NT2/D1 (cell line): ENCODE results near the gene KRT17.

Experiments
- DNase-seq: peaks from one replicate; pipeline ENCODE4 v3.0.0-alpha.2; 2011; ENCODE audit warnings: low read depth, low spot score
- H3K27me3 ChIP-seq: 2 replicates; pipeline ENCODE4 v1.6.0; 2011; ENCODE audit warnings: mild to moderate bottlenecking; ENCODE audit not compliant: insufficient read length, insufficient read depth
- H3K36me3 ChIP-seq: 2 replicates; pipeline ENCODE4 v1.6.1; 2011; ENCODE audit warnings: mild to moderate bottlenecking, low read length, mixed read lengths; ENCODE audit not compliant: insufficient read depth, insufficient read length
- H3K4me1 ChIP-seq: 2 replicates; pipeline ENCODE4 v1.5.1; 2011; ENCODE audit not compliant: insufficient read depth, insufficient read length
- H3K4me3 ChIP-seq: 2 replicates; pipeline ENCODE4 v1.5.1; 2011; ENCODE audit warnings: low read depth; ENCODE audit not compliant: insufficient read length
- H3K9ac ChIP-seq: 2 replicates; pipeline ENCODE4 v1.6.0; 2011; ENCODE audit warnings: low read depth; ENCODE audit not compliant: insufficient read length
- H3K9me3 ChIP-seq: 2 replicates; pipeline ENCODE4 v1.5.1; 2011; ENCODE audit warnings: mild to moderate bottlenecking, low read length; ENCODE audit not compliant: insufficient read depth
- SUZ12 ChIP-seq: IDR thresholded peaks from 2 replicates; pipeline ENCODE4 v1.6.1; 2011; ENCODE audit not compliant: insufficient read length, insufficient read depth; ENCODE audit errors: extremely low read depth
- YY1 ChIP-seq: IDR thresholded peaks from 2 replicates; pipeline ENCODE4 v1.6.1; 2011; ENCODE audit not compliant: insufficient read length, insufficient read depth
- ZNF274 ChIP-seq: IDR thresholded peaks from 2 replicates; pipeline ENCODE4 v1.6.1; 2011; ENCODE audit warnings: mild to moderate bottlenecking, low read depth, low read length

Gene KRT17

DNA sequence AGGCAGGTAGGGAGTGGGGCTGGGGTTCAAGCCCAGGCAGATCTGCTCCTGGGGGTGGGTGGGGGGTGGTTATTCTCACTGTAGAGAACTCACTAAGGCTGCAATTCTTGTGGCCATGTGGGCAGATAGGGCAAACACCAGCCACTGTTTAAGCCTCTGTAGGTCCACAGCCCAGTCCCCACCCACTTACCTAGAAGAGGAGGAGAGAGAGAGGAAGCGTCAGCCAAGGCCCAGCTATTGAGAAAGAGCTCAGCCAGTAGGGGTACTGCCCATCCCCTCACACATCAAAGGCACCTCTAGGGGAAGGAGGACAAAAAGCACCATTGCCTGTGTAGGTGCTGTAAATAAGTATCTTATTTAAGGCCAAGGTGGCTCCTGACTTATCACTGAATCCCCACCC is 24.7 kb downstream of the KRT17 start:
- Histone ChIP-seq H3K9me3 (no peaks in the 10 kb centered on the region), H3K27me3 (no peaks in the 10 kb centered on the region), H3K36me3 (no peaks in the 10 kb centered on the region), H3K4me3 (no peak overlapping the region), H3K9ac (no peak overlapping the region), H3K4me1 (peaks cover 6% of the 10 kb centered on the region)
- no peak for TF ChIP-seq SUZ12
- TF ChIP-seq ZNF274, result no peak
- no peak for TF ChIP-seq YY1
- DNase-seq, result no peak

DNA sequence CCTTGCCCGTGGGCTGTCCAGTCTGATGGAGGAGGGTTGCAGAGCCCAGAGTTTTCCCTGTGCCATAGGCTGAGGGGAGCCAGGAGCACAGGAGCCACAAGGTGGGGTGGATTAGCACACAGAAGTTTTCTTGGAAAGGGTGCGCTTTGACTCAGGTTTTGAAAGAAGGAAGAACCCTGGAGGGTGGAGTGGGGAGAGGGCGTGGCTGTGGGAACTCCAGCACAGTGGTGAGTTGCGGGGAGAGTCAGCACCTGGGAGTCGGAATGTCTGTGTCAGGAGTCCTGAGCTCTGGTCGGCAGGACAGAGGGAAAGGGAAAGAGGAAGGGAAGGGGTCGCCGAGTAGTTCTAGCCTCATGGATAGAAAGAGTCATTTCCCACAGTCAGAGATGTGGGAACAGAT is 28.8 kb downstream of the KRT17 start:
- Histone ChIP-seq H3K4me1 (peaks cover 6% of the 10 kb centered on the region), H3K27me3 (no peaks in the 10 kb centered on the region), H3K36me3 (no peaks in the 10 kb centered on the region), H3K9me3 (no peaks in the 10 kb centered on the region), H3K9ac (no peak overlapping the region), H3K4me3 (no peak overlapping the region)
- no peak for DNase-seq
- TF ChIP-seq SUZ12 (no peak), ZNF274 (no peak), YY1 (no peak)

DNA sequence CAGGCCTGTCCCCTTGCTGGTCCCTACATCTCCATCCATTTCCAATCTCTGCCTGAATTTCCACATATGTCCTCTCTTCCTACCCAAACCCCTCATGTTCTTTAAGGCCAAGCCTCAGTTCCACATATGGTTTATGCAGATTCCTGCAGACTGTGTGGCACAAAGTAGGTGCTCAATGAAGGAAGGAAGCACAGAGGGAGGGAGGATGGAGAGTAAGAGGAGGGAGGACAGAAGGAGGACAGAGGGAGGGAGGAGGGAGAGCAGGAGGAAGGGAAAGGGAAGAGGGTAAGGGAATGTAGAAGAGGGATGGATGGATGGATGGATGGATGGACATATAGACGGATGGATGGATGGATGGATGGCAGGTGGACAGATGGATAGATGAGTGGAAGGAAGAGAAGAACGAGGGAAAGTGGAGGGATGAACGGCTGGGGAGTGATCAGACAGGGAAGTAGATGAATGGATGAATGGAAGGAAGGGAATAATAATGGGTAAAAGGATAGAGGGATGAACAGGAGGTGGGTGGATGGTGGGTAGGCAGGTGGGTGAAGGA is 29.9 kb downstream of the KRT17 start:
- Histone ChIP-seq H3K36me3 (no peaks in the 10 kb centered on the region), H3K27me3 (no peaks in the 10 kb centered on the region), H3K9ac (no peak overlapping the region), H3K4me1 (peaks cover 2% of the 10 kb centered on the region), H3K4me3 (no peak overlapping the region), H3K9me3 (no peaks in the 10 kb centered on the region)
- DNase-seq, result no peak
- TF ChIP-seq ZNF274, result no peak
- no peak for TF ChIP-seq YY1

DNA sequence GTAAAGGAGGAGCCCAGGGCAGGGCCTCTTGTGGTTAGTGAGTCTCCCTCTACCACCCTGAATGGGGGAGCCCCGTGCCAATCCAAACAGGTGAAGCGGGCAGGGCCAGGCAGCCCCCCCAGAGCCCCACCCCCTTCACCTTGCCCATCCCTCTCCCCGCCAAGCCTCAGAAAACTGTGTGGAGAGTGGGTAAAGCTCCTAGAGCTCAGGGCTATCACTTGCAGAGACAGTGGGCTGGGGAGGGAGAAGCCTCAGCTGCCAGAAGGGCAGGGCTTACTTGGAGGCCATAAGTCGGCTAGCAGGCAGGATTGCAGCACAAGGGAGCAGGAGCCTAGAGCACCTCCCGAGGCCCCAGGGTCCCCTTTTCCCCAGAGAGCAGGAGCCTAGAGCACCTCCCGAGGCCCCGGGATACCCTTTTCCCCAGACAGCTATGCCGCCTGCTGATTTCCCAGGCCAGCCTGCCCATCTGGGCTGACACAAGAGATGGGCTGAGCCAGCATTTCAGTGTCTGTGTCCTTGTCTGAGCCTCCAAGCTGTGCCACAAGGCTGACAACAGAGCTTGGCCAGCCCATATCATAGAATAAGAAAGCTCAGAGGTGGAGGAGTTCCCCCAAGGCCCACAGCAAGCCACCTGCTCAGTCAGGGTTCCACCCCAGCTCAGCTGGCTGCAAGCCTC is 30.9 kb downstream of the KRT17 start:
- H3K4me1 ChIP-seq, result peaks cover 2% of the 10 kb centered on the region
- no peak for TF ChIP-seq ZNF274
- TF ChIP-seq YY1, result no peak
- TF ChIP-seq SUZ12, result no peak
- DNase-seq, result no peak
- H3K9ac ChIP-seq, result no peak overlapping the region
- no peak overlapping the region for H3K4me3 ChIP-seq
- H3K27me3 ChIP-seq, result no peaks in the 10 kb centered on the region
- no peaks in the 10 kb centered on the region for H3K9me3 ChIP-seq
- H3K36me3 ChIP-seq, result no peaks in the 10 kb centered on the region

DNA sequence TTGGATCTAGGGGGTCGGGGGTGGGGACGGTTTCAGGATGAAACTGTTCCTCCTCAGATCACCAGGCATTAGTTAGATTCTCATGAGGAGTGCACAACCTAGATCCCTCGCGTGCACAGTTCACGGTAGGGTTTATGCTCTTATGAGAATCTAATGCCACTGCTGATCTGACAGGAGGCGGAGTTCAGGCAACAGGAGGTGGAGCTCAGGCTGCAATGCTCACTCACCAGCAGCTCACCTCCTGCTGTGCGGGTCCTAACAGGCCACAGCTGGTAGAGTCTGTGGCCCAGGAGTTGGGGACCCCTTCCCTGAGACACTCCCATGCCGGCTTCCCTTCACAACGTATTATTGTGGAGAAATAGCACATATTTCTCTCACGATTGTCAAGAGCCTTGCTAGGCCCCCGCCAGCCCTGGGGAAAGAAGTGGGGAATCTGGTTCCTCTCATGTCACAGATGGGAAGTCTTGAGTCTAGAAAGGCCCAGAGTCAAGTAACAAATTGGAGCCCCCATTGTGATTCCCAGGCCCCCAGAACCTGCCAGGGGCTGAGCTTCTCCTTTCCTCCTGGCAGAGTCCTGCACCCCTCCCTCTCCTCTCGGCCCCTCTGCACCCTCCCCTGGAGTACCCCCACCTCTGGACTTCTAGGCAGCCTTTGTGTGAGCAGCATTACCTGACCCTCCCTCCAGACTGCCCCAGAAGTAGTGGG is 31.6 kb downstream of the KRT17 start:
- Histone ChIP-seq H3K4me3 (no peak overlapping the region), H3K27me3 (no peaks in the 10 kb centered on the region), H3K9ac (no peak overlapping the region), H3K4me1 (peaks cover 2% of the 10 kb centered on the region), H3K36me3 (no peaks in the 10 kb centered on the region), H3K9me3 (no peaks in the 10 kb centered on the region)
- no peak for DNase-seq
- TF ChIP-seq SUZ12, result no peak
- TF ChIP-seq ZNF274, result no peak
- no peak for TF ChIP-seq YY1

DNA sequence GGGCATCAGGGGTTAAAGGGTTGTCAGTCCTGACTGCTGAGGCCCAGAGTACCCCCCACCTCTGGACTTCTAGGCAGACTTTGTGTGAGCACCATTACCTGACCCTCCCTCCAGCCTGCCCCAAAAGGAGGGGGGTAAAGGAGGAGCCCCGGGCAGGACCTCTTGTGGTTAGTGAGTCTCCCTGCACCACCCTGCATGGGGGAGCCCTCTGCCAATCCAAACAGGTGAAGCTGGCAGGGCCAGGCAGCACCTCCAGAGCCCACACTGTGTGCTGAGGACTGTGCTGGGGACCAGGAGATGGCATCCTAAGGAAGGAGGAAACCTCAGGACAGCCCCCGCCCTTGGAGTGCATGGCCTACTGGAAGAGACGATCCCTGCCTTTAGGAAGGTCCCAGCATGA is 35.1 kb downstream of the KRT17 start:
- H3K27me3 ChIP-seq, result no peaks in the 10 kb centered on the region
- no peak for DNase-seq
- no peaks in the 10 kb centered on the region for H3K36me3 ChIP-seq
- no peak overlapping the region for H3K9ac ChIP-seq
- no peaks in the 10 kb centered on the region for H3K4me1 ChIP-seq
- no peaks in the 10 kb centered on the region for H3K9me3 ChIP-seq
- H3K4me3 ChIP-seq, result no peak overlapping the region
- TF ChIP-seq ZNF274, result no peak
- TF ChIP-seq SUZ12, result no peak
- no peak for TF ChIP-seq YY1

DNA sequence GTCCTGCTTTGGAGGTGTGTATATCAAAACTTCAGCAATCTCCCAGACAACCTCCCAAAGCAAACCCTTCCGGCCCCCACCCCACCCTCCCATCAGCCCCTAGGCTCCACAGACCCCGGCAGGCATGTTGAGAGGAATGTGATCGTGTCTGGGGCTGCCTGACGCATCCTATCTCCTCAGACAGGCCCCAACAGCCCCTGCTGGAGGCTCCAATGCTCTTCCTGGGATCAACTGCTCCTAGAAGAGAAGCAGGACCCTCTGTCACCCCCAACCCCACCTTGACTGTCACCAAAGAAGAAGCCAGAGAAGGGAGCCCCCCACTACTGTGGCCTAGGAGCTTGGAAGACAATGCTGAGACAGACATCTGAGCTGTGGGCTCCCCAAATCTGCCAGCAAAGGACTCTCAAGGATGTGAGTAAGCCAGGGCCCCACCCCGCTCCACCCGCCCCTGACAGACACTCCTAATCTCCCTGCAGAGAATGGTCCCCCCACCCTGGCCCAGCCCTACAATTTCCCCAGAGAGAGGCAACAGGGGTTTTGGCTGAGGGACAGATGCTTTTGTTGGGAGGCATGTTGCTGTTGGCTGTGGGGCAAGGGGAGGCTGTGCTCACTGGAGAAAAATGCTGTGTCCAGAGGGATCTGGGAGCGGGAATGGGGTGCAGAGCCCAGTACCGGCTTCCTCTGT is 36.1 kb downstream of the KRT17 start:
- Histone ChIP-seq H3K4me3 (no peak overlapping the region), H3K36me3 (no peaks in the 10 kb centered on the region), H3K27me3 (no peaks in the 10 kb centered on the region), H3K4me1 (no peaks in the 10 kb centered on the region), H3K9ac (no peak overlapping the region), H3K9me3 (no peaks in the 10 kb centered on the region)
- no peak for DNase-seq
- TF ChIP-seq ZNF274, result no peak
- TF ChIP-seq YY1, result no peak
- TF ChIP-seq SUZ12, result no peak
